ENCODE measurements around the gene PDE6B. TPM values are rescaled to one million over a fixed set of nuclear protein-coding genes. Genes with fewer than 3 reads are reported as not detected.

The PDE6B gene
- total and polyA plus RNA-seq, 2 donors: 7.7 to 22.5 TPM

GRCh38 chr4:707929-708630, 82.7 kb downstream of the PDE6B start:
- DNase-seq (ENCODE audit: low read depth in 6 of 9, low spot score in 9 of 9): no peak
- peaks cover 9 to 12% of the 10 kb centered on the region in 2 donors for H3K36me3 ChIP-seq (ENCODE audit: control insufficient read depth in 2 of 2, insufficient read depth in 2 of 2, low read length in 1 of 2)
- H3K4me1 ChIP-seq (ENCODE audit: control insufficient read depth in 2 of 2, insufficient read depth in 2 of 2, low read length in 2 of 2): peaks cover 10 to 12% of the 10 kb centered on the region in 2 donors
- H3K9me3 ChIP-seq (ENCODE audit: control insufficient read depth in 2 of 2, insufficient read depth in 1 of 2, low read length in 1 of 2): peaks cover 0 to 4% of the 10 kb centered on the region in 2 donors
- no peak overlapping the region for H3K4me3 ChIP-seq (ENCODE audit: low read length in 2 of 2)
- peaks cover 0 to 5% of the 10 kb centered on the region in 2 donors for H3K27me3 ChIP-seq (ENCODE audit: control insufficient read depth in 2 of 2, insufficient read depth in 1 of 2, low read length in 1 of 2)
- H3K27ac ChIP-seq (ENCODE audit: low read depth in 1 of 2, low read length in 1 of 2): no peak overlapping the region
- 90% methylated on average over 11 of the region's 11 CpGs for WGBS

- no peak overlapping the region for H3K4me3 ChIP-seq (ENCODE audit: low read length in 2 of 2)
- no peak overlapping the region for H3K27ac ChIP-seq (ENCODE audit: low read depth in 1 of 2, low read length in 1 of 2)
- peaks cover 10 to 12% of the 10 kb centered on the region in 2 donors for H3K4me1 ChIP-seq (ENCODE audit: control insufficient read depth in 2 of 2, insufficient read depth in 2 of 2, low read length in 2 of 2)
- no peak for DNase-seq (ENCODE audit: low read depth in 6 of 9, low spot score in 9 of 9)
- H3K27me3 ChIP-seq (ENCODE audit: control insufficient read depth in 2 of 2, insufficient read depth in 1 of 2, low read length in 1 of 2): peaks cover 0 to under 1% of the 10 kb centered on the region in 2 donors
- H3K9me3 ChIP-seq (ENCODE audit: control insufficient read depth in 2 of 2, insufficient read depth in 1 of 2, low read length in 1 of 2): peaks cover 0 to 4% of the 10 kb centered on the region in 2 donors
- peaks cover 9 to 17% of the 10 kb centered on the region in 2 donors for H3K36me3 ChIP-seq (ENCODE audit: control insufficient read depth in 2 of 2, insufficient read depth in 2 of 2, low read length in 1 of 2)
- WGBS: 98% methylated on average over 6 of the region's 6 CpGs
These were observed 83.2 kb downstream of the PDE6B start for GRCh38 chr4:708631-708933.

GRCh38 chr4:709348-709747, 84.0 kb downstream of the PDE6B start:
- Histone ChIP-seq H3K4me1 (ENCODE audit: control insufficient read depth in 2 of 2, insufficient read depth in 2 of 2, low read length in 2 of 2) (peaks cover 10 to 12% of the 10 kb centered on the region in 2 donors), H3K4me3 (ENCODE audit: low read length in 2 of 2) (no peak overlapping the region), H3K36me3 (ENCODE audit: control insufficient read depth in 2 of 2, insufficient read depth in 2 of 2, low read length in 1 of 2) (peaks cover 9 to 21% of the 10 kb centered on the region in 2 donors), H3K9me3 (ENCODE audit: control insufficient read depth in 2 of 2, insufficient read depth in 1 of 2, low read length in 1 of 2) (peaks cover 0 to 4% of the 10 kb centered on the region in 2 donors), H3K27me3 (ENCODE audit: control insufficient read depth in 2 of 2, insufficient read depth in 1 of 2, low read length in 1 of 2) (no peaks in the 10 kb centered on the region), H3K27ac (ENCODE audit: low read depth in 1 of 2, low read length in 1 of 2) (no peak overlapping the region)
- WGBS: 98% methylated on average over 6 of the region's 6 CpGs
- no peak for DNase-seq (ENCODE audit: low read depth in 6 of 9, low spot score in 9 of 9)

DNA sequence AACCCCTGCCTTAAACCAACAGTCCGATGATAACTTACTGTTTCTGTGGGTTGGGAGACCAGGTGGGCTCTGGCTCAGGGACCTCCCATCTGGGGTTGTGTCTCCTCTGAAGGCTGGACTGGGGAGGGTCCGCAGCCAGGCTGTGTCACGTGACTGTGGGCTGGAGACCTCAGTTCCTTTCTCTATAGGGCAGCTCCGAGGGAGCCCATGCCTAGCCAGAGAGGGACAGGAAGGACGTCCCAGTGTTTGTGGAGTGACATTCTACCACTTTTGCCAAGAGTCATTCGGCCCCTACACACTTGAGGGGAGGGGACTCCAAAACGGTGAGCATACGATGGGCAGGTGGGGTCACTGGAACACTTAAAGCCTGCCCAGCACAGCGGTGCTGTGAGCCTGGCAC, 84.7 kb downstream of the PDE6B start:
- H3K9me3 ChIP-seq (ENCODE audit: control insufficient read depth in 2 of 2, insufficient read depth in 1 of 2, low read length in 1 of 2): peaks cover 0 to 4% of the 10 kb centered on the region in 2 donors
- no peak for DNase-seq (ENCODE audit: low read depth in 6 of 9, low spot score in 9 of 9)
- 87% methylated on average over 9 of the region's 9 CpGs for WGBS
- H3K36me3 ChIP-seq (ENCODE audit: control insufficient read depth in 2 of 2, insufficient read depth in 2 of 2, low read length in 1 of 2): peaks cover 9 to 23% of the 10 kb centered on the region in 2 donors
- no peaks in the 10 kb centered on the region for H3K27me3 ChIP-seq (ENCODE audit: control insufficient read depth in 2 of 2, insufficient read depth in 1 of 2, low read length in 1 of 2)
- H3K4me1 ChIP-seq (ENCODE audit: control insufficient read depth in 2 of 2, insufficient read depth in 2 of 2, low read length in 2 of 2): peaks cover 10 to 11% of the 10 kb centered on the region in 2 donors
- no peak overlapping the region for H3K27ac ChIP-seq (ENCODE audit: low read depth in 1 of 2, low read length in 1 of 2)
- no peak overlapping the region for H3K4me3 ChIP-seq (ENCODE audit: low read length in 2 of 2)

- Histone ChIP-seq H3K4me3 (ENCODE audit: low read length in 2 of 2) (no peak overlapping the region), H3K27ac (ENCODE audit: low read depth in 1 of 2, low read length in 1 of 2) (no peak overlapping the region), H3K36me3 (ENCODE audit: control insufficient read depth in 2 of 2, insufficient read depth in 2 of 2, low read length in 1 of 2) (peaks cover 9 to 23% of the 10 kb centered on the region in 2 donors), H3K27me3 (ENCODE audit: control insufficient read depth in 2 of 2, insufficient read depth in 1 of 2, low read length in 1 of 2) (no peaks in the 10 kb centered on the region), H3K4me1 (ENCODE audit: control insufficient read depth in 2 of 2, insufficient read depth in 2 of 2, low read length in 2 of 2) (peaks cover 8 to 10% of the 10 kb centered on the region in 2 donors), H3K9me3 (ENCODE audit: control insufficient read depth in 2 of 2, insufficient read depth in 1 of 2, low read length in 1 of 2) (peaks cover 0 to 4% of the 10 kb centered on the region in 2 donors)
- WGBS: 93% methylated on average over 13 of the region's 13 CpGs
- DNase-seq (ENCODE audit: low read depth in 6 of 9, low spot score in 9 of 9): no peak
These were observed 85.5 kb downstream of the PDE6B start for GRCh38 chr4:710916-711315.

- H3K4me3 ChIP-seq (ENCODE audit: low read length in 2 of 2): no peak overlapping the region
- WGBS: 97% methylated on average over 3 of the region's 3 CpGs
- no peak for DNase-seq (ENCODE audit: low read depth in 6 of 9, low spot score in 9 of 9)
- H3K4me1 ChIP-seq (ENCODE audit: control insufficient read depth in 2 of 2, insufficient read depth in 2 of 2, low read length in 2 of 2): peaks cover 3 to 5% of the 10 kb centered on the region in 2 donors
- no peaks in the 10 kb centered on the region for H3K27me3 ChIP-seq (ENCODE audit: control insufficient read depth in 2 of 2, insufficient read depth in 1 of 2, low read length in 1 of 2)
- no peak overlapping the region for H3K27ac ChIP-seq (ENCODE audit: low read depth in 1 of 2, low read length in 1 of 2)
- peaks cover 0 to 4% of the 10 kb centered on the region in 2 donors for H3K9me3 ChIP-seq (ENCODE audit: control insufficient read depth in 2 of 2, insufficient read depth in 1 of 2, low read length in 1 of 2)
- H3K36me3 ChIP-seq (ENCODE audit: control insufficient read depth in 2 of 2, insufficient read depth in 2 of 2, low read length in 1 of 2): peaks cover 9 to 23% of the 10 kb centered on the region in 2 donors
These were observed 86.7 kb downstream of the PDE6B start for GRCh38 chr4:712093-712492.

- DNase-seq (ENCODE audit: low read depth in 6 of 9, low spot score in 9 of 9): no peak
- WGBS: 90% methylated on average over 9 of the region's 9 CpGs
- H3K36me3 ChIP-seq (ENCODE audit: control insufficient read depth in 2 of 2, insufficient read depth in 2 of 2, low read length in 1 of 2): peaks cover 9 to 23% of the 10 kb centered on the region in 2 donors
- peaks cover 0 to 3% of the 10 kb centered on the region in 2 donors for H3K4me1 ChIP-seq (ENCODE audit: control insufficient read depth in 2 of 2, insufficient read depth in 2 of 2, low read length in 2 of 2)
- peaks cover 0 to 4% of the 10 kb centered on the region in 2 donors for H3K9me3 ChIP-seq (ENCODE audit: control insufficient read depth in 2 of 2, insufficient read depth in 1 of 2, low read length in 1 of 2)
- H3K27ac ChIP-seq (ENCODE audit: low read depth in 1 of 2, low read length in 1 of 2): no peak overlapping the region
- no peak overlapping the region for H3K4me3 ChIP-seq (ENCODE audit: low read length in 2 of 2)
- no peaks in the 10 kb centered on the region for H3K27me3 ChIP-seq (ENCODE audit: control insufficient read depth in 2 of 2, insufficient read depth in 1 of 2, low read length in 1 of 2)
These were observed 87.7 kb downstream of the PDE6B start for GRCh38 chr4:712916-713632.

- Histone ChIP-seq H3K9me3 (ENCODE audit: control insufficient read depth in 2 of 2, insufficient read depth in 1 of 2, low read length in 1 of 2) (no peaks in the 10 kb centered on the region), H3K36me3 (ENCODE audit: control insufficient read depth in 2 of 2, insufficient read depth in 2 of 2, low read length in 1 of 2) (peaks cover 7 to 23% of the 10 kb centered on the region in 2 donors), H3K4me1 (ENCODE audit: control insufficient read depth in 2 of 2, insufficient read depth in 2 of 2, low read length in 2 of 2) (no peaks in the 10 kb centered on the region), H3K4me3 (ENCODE audit: low read length in 2 of 2) (no peak overlapping the region), H3K27me3 (ENCODE audit: control insufficient read depth in 2 of 2, insufficient read depth in 1 of 2, low read length in 1 of 2) (no peaks in the 10 kb centered on the region), H3K27ac (ENCODE audit: low read depth in 1 of 2, low read length in 1 of 2) (no peak overlapping the region)
- DNase-seq (ENCODE audit: low read depth in 6 of 9, low spot score in 9 of 9): no peak
- 95% methylated on average over 18 of the region's 18 CpGs for WGBS
These were observed 88.7 kb downstream of the PDE6B start for GRCh38 chr4:714087-714486.

DNA sequence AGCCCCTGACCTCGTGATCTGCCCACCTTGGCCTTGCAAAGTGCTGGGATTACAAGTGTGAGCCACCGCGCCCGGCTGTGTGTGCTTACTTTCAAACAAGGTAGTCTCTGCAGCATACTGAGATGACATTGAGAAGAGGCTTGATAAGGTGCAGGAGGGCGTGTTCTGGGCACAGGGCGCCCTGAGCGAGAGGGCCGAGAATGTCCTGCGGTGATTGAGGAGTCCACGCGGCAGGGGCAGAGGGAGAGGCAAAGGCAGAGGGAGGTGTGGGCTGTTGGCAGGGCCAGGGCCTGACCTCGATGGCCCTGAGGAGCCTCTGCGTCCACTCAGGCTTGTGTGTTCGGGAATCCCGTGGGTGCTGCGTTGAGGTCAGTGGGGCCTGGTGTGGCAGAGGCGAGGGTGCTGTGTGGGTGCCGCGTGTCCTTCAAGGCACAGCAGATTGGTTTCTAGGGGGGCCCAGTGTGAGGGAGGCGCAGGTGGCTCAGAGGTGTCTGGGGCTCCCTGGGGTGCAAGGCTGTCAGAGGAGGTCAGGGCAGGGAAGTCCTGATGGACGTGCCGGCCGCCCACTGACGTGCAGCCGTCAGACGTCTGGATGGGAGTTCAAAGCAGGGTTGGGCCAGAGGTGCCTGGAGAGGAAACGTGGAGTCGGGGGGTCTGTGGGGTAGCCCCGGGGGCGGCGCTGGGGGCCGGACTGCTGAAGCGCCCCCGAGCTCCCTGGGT, 92.4 kb downstream of the PDE6B start:
- no peaks in the 10 kb centered on the region for H3K4me1 ChIP-seq (ENCODE audit: control insufficient read depth in 2 of 2, insufficient read depth in 2 of 2, low read length in 2 of 2)
- no peak overlapping the region for H3K27ac ChIP-seq (ENCODE audit: low read depth in 1 of 2, low read length in 1 of 2)
- H3K9me3 ChIP-seq (ENCODE audit: control insufficient read depth in 2 of 2, insufficient read depth in 1 of 2, low read length in 1 of 2): peaks cover 2 to 10% of the 10 kb centered on the region in 2 donors
- WGBS: 98% methylated on average over 34 of the region's 34 CpGs
- H3K4me3 ChIP-seq (ENCODE audit: low read length in 2 of 2): no peak overlapping the region
- no peaks in the 10 kb centered on the region for H3K27me3 ChIP-seq (ENCODE audit: control insufficient read depth in 2 of 2, insufficient read depth in 1 of 2, low read length in 1 of 2)
- DNase-seq (ENCODE audit: low read depth in 6 of 9, low spot score in 9 of 9): no peak
- peaks cover 0 to 42% of the 10 kb centered on the region in 2 donors for H3K36me3 ChIP-seq (ENCODE audit: control insufficient read depth in 2 of 2, insufficient read depth in 2 of 2, low read length in 1 of 2)

Data from thymus (tissue), 11 donors.